ENCODE measurements around the gene KRI1. TPM values are rescaled to one million over a fixed set of nuclear protein-coding genes. Genes with fewer than 3 reads are reported as not detected.
A peak's percentile ranks its signal among the peaks of the same experiment; 100 is the strongest.

Gene KRI1
- total RNA-seq, 3 donors from 2014 or later = 16.4 to 23.6 (median 17.6) TPM

DNA sequence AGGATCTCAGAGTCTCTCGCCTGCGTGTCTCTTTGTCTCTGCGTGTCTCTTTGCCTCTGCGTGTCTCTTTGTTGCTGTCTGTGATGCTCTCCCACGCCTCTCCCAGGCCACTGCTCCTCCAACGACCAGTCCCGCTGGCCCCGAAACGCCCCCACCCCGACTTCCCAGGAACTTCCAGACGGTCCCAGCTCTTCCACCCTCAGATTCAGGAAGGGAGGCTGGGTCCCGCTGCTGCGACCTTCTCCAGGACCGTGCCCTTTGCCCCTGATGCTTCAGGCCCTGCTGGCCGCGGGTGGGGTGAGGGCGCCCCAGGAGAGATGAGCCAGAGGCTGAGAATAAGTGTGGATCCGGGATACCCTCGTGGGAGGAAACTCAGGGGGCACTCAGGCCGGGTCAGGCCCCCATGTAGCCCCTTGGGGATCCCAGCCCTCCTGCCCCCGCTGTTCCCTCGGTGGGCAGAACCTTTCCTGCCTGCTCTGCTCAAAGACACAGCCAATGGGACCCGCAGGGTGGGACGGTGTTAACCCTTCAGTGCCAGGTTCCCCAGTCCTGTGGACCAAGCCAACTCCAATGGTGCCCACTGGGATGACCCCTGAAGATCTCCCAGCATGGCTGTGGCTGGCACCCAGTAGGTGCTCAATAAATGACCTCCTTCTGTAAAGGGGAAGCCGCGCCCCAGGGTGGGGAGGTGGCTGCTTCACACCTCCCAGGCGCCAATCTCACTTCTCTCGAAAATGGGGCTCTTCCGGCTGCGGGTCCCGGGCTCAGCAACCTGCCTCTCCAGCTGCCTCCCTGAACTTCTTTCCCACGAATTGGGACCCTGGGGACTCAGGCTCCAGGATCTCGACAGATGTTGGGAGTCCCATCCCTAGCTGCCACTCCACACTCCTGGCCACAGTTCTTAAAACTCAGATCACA, 47.1 kb downstream of the KRI1 start:
- no peaks in the 10 kb centered on the region for H3K9me3 ChIP-seq
- peaks cover 0 to 15% of the 10 kb centered on the region in 2 donors for H3K27me3 ChIP-seq
- no peak for TF ChIP-seq POLR2AphosphoS5 (IDR thresholded peaks at IDR 0.05)
- no peak for TF ChIP-seq POLR2A (IDR thresholded peaks at IDR 0.05)
- TF ChIP-seq, protein P1, sequence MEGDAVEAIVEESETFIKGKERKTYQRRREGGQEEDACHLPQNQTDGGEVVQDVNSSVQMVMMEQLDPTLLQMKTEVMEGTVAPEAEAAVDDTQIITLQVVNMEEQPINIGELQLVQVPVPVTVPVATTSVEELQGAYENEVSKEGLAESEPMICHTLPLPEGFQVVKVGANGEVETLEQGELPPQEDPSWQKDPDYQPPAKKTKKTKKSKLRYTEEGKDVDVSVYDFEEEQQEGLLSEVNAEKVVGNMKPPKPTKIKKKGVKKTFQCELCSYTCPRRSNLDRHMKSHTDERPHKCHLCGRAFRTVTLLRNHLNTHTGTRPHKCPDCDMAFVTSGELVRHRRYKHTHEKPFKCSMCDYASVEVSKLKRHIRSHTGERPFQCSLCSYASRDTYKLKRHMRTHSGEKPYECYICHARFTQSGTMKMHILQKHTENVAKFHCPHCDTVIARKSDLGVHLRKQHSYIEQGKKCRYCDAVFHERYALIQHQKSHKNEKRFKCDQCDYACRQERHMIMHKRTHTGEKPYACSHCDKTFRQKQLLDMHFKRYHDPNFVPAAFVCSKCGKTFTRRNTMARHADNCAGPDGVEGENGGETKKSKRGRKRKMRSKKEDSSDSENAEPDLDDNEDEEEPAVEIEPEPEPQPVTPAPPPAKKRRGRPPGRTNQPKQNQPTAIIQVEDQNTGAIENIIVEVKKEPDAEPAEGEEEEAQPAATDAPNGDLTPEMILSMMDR (IDR thresholded peaks at IDR 0.05) = no peak
- no peaks in the 10 kb centered on the region for H3K36me3 ChIP-seq
- H3K27ac ChIP-seq = no peak overlapping the region
- H3K4me1 ChIP-seq = no peaks in the 10 kb centered on the region
- intact Hi-C loops (cut with DNase I; ENCODE audit: low total_unique reads) = no loop called here
- DNase-seq (ENCODE audit: low spot score in 2 of 2) = no peak
- H3K4me3 ChIP-seq = peak overlapping the region in 1 of 3 donors; percentile 69

DNA sequence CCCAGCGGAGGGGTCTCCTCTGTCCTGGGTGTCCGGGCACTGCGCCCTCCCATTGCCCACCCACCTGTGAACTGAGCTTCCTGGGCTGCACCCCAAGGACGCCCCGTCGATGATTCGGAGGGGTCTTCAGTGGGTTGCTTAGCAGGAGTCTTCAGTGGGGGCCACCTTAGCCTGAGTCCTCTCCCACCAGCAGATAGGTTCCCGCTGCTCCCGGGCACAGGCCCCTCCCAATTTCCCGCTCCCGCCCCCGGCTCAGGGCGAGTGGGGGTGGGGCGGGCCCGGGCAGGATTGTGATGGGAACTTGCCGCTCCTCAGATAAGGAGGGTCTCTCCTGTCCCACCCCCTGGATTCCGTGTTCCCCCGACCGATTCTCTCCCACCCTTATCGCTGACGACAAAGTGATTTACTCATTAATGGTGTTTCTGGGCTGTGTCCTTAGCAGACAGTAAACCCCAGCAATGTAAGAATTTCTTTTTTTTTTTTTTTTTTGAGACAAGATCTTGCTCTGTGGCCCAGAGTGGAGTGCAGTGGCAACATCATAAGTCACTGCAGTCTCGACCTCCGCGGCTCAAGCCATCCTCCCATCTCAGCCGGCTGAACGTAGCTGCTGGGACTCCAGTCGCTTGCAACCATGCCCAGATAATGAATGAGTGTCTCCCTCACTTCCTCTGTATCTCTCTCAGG, 47.9 kb downstream of the KRI1 start:
- Histone ChIP-seq H3K9me3 (no peaks in the 10 kb centered on the region), H3K36me3 (no peaks in the 10 kb centered on the region), H3K27ac (peak overlapping the region; percentile 25 to 45), H3K4me3 (peak overlapping the region; percentile 17 to 69 (median 61)), H3K4me1 (no peaks in the 10 kb centered on the region), H3K27me3 (peaks cover 0 to 20% of the 10 kb centered on the region in 2 donors)
- no peak for TF ChIP-seq POLR2AphosphoS5 (IDR thresholded peaks at IDR 0.05)
- TF ChIP-seq, protein P1 (IDR thresholded peaks at IDR 0.05) = no peak
- no peak for TF ChIP-seq POLR2A (IDR thresholded peaks at IDR 0.05)
- intact Hi-C loops (cut with DNase I; ENCODE audit: low total_unique reads) = no loop called here
- DNase-seq (ENCODE audit: low spot score in 2 of 2) = peak in 1 of 2 donors; percentile 27

DNA sequence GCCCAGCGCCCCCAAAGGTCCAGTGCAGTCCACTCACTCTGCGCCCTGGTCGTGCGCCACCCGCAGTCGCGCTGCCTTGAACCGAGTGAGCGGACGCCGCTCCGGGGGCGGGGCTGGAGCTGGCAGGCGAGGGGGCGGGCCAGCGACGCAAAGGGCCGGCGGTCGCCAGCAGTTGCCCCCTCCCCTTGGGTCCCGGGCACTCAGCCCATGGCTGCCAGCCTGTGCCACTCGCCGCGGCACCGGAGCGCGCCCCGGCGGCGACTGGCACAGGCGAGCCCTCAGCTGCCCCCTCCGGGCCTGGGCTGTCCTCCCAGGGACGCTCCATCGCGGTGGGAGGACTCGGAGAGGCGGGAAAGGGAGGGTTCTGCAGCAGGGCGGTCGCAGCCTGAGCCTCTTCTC, 48.5 kb downstream of the KRI1 start, which contains the start of gene S1PR5:
TSS of gene S1PR5 (minus strand) at position 87 of the 399 bp plus-strand sequence. CDS start 2,436 bp downstream, outside the sequence.
- Histone ChIP-seq H3K4me1 (no peaks in the 10 kb centered on the region), H3K9me3 (no peaks in the 10 kb centered on the region), H3K27me3 (peaks cover 0 to 20% of the 10 kb centered on the region in 2 donors), H3K36me3 (no peaks in the 10 kb centered on the region), H3K27ac (peak within 1 kb of the TSS; percentile 40 to 45), H3K4me3 (peak within 1 kb of the TSS; percentile 17 to 69 (median 61))
- TF ChIP-seq POLR2AphosphoS5 (IDR thresholded peaks at IDR 0.05) = no peak
- TF ChIP-seq, protein P1 (IDR thresholded peaks at IDR 0.05) = no peak
- intact Hi-C loops (cut with DNase I; ENCODE audit: low total_unique reads) = no loop called here
- DNase-seq (ENCODE audit: low spot score in 2 of 2) = no peak

DNA sequence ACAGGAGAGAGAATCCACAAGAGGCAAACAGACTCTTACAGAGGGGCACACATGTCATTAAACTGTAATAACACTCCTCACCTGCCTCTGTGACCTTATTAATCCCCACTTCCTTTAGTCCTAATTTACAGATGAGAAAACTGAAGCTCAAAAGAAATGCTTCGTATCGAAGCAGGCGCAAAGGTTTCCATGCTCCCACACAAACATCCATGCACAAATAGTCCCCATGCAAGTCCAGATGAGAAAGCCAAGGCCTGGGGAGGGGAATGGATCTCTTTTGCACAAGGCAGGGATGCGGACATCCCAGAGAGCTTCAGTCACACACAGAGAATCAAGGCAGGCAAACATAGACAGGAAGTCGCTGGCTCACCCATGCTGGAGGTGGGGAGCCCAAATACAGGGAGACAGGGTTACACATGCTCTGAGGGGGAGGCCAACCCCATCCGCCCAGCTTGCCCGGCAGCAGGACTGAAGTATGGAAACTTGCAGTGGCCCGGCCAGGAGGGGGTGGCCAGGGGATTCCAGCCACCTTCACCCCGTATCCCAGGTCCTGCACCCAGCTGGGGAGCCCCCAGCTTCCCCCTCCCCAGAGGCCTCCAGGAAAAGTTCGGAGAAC, 49.0 kb downstream of the KRI1 start:
- intact Hi-C loops (cut with DNase I; ENCODE audit: low total_unique reads) = no loop called here
- H3K4me3 ChIP-seq = peak overlapping the region; percentile 17 to 69 (median 61)
- H3K27me3 ChIP-seq = peaks cover 0 to 20% of the 10 kb centered on the region in 2 donors

More for the DNA sequence above, 49.0 kb downstream of the KRI1 start:
- no peak for DNase-seq (ENCODE audit: low spot score in 2 of 2)
- no peaks in the 10 kb centered on the region for H3K36me3 ChIP-seq
- peak overlapping the region; percentile 40 to 45 for H3K27ac ChIP-seq
- H3K9me3 ChIP-seq = no peaks in the 10 kb centered on the region
- TF ChIP-seq, protein P1 (IDR thresholded peaks at IDR 0.05) = no peak
- TF ChIP-seq POLR2AphosphoS5 (IDR thresholded peaks at IDR 0.05) = no peak
- no peak for TF ChIP-seq POLR2A (IDR thresholded peaks at IDR 0.05)
- H3K4me1 ChIP-seq = no peaks in the 10 kb centered on the region

Data from breast epithelium (tissue), 4 donors.